ENCODE data around the gene NAALADL2.

GRCh38 chr3:175620532-175620931 is 761.4 kb downstream of the NAALADL2 start:
- TF ChIP-seq CTCF (IDR thresholded peaks at IDR 0.05) (no peak), POLR2A (IDR thresholded peaks at IDR 0.05) (no peak)
